Stimulated activated CD4-positive, alpha-beta T cell treated with anti-CD3 and anti-CD28 coated beads, Interleukin-12 subunit alpha, Interleukin-12 subunit beta, amount 100 ng/mL, for 48 hours (primary cell): Measurements from ENCODE around the gene CDC42EP5.
"Not testable (repeated sequence)": the region's sequence is repeated elsewhere in the genome, so short reads cannot be mapped to it uniquely, and the experiment has no call there.

Experiments
- DNase-seq, 3 donors: peaks; one replicate each; pipeline ENCODE4 v3.0.0-alpha.2; 2020; ENCODE audit warnings: low read depth in 2 of 3, low spot score in 1 of 3

Gene CDC42EP5, protein sequence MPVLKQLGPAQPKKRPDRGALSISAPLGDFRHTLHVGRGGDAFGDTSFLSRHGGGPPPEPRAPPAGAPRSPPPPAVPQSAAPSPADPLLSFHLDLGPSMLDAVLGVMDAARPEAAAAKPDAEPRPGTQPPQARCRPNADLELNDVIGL

DNA sequence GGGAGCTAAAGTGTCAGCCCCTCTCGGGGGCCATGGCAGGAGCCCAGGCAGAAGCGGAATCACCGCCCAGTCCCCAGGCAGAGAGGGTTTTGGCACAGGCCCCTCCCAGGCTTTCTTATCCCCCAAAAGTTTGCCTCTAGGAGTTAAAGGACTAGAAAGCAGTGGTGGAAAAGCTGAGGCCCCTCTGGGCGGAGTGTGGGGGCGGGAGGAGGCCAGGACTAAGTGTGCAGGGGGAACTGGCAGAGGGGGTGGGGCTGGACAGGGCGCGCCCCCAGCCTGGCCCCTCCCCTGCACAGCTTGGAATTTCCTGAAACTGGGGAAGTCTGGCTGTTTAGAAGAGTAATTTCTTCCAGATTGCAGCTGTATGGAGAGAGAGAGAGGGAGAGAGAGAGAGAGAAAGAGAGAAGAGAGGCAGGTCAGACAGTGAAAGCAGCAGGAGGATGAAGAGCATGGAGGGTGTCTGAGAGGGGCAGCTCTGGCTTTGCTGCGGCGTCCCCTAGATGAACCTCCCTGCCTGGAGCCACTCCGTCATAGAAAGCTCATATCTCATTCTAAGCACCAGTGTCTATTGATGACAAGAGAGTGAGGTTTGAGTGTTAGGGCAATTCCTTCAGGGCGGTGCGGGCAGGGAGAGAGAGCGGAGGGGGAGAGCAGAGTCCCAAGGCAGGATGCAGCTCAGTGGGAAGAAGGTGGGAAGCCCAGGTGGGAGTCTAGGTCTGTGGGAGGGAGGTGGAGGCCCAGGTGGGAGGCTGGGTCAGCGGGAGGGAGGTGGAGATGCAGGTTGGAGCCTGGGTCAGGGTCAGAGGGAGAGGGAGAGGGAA is at the start of gene CDC42EP5:
TSS of gene CDC42EP5 (minus strand) at position 226 of the 821 bp plus-strand sequence. CDS start 7,749 bp downstream, outside the sequence.
- no peak for DNase-seq

DNA sequence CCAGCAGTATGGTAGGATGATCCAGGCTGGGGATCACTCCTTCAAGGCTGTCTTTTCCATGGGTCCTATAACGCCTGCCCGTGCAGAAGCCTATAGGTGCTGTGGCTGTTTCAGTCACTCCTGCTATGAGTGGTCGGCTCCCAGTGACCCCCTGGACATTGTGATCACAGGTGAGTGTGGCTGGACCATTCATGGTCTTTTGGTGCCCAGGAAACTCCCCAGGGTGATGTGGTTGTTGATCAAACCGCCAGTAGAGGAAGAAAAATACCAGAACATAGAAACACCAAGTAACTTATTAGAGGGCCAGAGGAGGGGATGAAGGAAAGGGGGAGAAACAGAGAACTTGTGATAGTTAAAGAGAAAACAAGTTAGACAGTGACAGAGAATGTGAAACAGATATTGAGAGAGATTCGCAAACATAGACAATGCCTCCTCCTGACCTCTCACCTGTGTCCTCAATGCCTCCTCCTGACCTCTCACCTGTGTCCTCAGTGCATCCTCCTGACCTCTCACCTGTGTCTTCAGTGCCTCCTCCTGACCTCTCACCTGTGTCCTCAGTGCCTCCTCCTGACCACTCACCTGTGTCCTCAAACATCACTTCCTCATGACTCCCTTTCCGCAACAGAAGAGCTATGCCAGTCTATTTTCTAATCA is 48.9 kb upstream of the CDC42EP5 start:
- DNase-seq = no peak

DNA sequence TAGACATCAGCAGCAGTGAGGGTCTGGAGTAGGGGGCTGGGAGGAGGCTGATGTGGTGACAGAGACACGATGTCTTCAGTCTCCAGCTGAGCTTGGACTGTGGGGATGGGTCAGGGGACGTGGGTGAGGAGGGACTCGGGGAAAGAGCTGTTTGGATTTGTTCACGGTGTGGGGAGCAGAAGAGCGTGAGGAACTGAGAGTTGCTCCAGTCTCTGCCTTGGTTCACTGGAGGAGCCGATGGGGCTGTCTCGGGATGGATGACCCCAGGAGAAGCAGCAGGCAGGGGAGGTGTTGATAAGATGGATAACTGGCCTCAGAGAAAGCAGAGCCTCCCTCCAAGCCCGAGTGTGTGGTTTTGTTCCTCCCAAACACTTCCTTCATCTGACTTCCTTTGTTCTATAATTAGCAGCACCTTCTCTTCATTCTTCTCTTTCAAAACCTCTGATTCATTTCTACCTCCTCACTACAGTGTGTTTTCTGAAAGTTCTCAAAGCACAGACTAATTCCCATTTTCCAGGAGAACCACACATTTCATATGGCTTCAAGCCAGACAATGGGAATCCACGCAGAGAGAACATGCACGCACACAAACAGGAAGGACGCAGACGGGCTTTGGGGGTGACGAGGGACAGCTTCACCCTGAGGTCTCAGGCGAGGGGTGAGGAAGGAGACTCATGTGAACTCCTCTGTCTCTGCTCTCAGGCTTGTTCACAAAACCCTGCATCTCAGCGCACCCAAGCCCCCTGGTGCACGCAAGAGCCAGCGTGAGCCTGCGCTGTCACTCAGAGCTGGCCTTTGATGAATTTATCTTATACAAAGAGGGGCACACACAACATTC is 48.1 kb upstream of the CDC42EP5 start:
- no peak for DNase-seq

DNA sequence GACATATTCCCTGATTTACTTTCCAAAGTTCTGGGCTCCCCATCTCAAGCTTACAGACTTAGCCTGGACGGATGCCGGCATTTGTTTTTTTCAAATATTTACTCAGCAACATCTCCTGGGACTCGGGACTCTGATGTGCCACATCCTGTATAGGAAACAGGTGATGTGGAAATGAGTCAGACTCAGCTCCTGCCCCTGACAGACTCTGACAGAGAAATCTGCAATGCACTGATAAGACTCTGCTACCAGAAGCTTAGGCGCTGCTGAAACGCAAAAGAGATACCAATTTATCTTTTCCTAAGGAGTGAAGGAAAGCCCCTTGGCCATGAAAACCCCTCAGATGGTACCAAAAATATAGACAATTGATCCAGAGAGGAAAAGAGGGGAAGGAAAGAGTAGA is 45.7 kb upstream of the CDC42EP5 start:
- peak in 1 of 3 donors; percentile 23 for DNase-seq

DNA sequence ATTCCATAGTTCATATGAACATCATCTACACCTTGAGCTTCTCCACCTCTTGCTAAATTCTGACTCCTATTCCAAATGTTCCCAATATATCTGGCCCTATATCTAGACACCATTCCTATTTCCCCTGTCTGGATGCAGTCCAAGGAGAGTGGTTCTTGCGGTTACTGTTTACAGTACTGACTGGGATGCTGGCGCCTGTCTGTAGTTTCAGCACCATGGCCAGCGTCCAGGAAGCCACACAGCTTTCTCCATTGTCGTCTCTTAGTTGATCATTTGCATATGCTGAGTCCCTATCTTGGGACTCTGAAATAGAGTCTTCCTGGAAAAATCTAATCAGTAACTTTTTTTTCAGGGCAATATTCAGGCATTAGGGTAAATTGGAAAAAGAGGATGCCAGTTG is 44.4 kb upstream of the CDC42EP5 start:
- DNase-seq = peak; percentile 33 to 58 (median 54)

DNA sequence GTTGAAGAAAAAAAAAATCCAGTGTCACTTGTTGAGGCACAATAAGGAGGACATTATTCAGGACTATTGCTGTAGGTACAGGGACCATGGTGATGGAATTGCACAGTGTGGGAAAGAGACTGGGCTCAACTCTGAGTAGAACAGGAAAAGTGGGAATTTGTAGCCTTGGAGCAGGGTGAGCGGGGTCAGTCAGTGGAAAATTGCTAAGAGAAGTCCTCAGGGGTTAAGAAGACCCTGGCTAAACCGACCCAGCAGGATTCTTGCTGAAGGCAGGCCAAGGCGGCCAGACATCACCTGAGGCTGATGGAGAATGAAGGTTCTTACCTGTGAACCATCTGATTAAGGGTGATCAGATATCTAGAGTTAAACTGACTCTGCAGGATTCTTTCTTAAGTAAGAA is 42.1 kb upstream of the CDC42EP5 start:
- DNase-seq = no peak

DNA sequence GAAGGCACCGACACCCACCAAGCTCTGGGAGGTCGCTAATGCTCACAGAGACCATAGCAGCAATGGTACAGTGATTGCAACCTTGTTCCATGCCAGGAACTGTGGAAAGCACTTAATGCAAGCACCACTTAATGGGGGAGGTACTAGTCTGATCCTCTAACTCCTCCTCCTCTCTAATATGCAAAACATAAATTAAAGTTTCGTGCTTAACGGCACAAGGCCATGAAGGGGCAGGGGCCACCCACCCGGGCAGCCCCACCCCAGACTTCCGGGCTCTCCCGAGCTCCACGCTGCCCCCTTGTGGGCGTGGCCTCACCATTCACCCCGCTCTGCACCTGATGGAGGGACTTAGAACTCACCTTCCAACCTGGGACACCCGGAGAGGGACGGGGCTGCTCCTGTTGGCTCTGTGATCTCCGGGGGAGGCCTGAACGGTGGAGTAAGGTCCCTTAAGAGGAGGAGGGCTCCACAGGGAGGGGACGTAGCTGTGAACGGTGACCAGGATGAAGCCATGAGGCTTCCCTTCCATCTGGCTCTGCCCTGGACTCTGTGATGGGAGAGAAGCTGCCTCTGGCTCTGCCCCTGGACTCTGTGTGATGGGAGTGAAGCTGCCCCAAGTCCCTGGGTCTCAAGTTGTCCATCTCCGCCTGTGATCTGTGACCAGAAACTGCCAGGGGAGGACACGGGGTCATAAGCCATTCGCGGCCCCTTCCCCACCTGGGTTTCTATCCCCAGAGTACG is 36.3 kb upstream of the CDC42EP5 start:
- not testable (repeated sequence) for DNase-seq

DNA sequence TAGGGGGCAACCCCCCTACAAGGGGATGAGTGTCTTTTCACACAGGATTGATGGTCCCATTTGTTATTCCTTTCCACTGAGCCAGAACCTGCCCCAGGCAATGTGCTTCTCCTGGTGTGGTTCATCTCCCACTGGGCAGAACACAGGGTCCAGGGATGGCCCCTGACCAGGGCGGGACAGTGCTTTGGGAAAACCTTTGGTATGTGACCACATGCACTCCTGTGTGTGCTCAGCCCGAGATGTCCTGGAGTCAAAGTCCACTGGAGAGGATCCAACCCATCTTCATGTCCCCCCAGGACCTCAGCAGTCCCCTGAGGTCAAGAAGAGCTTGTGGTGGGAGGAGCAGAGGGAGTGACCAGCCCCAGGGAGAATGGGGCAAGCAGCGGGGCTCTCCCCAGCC is 35.4 kb upstream of the CDC42EP5 start:
- not testable (repeated sequence) for DNase-seq

DNA sequence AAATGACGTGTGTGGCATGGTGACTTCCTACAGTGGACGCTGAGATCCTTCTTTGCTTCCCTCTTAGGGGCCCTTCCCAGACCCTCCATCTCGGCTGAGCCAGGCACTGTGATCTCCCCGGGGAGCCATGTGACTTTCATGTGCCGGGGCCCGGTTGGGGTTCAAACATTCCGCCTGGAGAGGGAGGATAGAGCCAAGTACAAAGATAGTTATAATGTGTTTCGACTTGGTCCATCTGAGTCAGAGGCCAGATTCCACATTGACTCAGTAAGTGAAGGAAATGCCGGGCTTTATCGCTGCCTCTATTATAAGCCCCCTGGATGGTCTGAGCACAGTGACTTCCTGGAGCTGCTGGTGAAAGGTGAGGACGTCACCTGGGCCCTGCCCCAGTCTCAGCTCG is 34.7 kb upstream of the CDC42EP5 start:
- DNase-seq = no peak

DNA sequence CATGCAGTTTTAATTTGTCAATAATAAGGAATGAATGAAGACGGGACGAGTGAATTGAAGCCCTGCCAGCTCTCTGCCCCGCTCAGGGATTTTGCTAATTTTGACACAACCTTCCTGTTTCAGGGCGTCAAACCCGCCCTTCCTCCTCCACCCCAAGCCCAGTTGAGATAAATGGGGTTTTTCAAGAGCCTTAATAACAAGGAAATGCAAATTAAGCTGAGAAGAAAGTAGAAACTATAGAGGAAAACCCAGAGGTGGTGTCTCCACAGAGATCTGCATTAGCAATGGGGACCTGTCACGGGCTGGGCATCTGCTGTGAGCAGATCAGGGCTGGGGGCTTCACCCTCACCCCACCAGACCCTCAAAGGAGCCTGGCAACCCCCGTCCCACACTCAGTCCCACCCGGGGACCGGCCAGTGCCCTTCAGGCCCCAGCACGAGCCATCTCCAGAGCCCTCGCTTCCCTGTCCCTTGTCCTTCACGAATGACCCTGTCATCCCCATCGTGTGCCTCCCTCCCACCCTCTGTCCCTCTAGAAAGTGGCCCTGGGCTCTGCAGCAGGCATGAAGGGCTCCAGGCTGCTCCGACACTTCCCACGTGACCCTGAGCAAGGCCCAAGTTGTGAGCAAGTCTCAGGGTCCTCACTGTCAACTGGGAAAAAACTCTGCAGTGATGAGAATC is 34.1 kb upstream of the CDC42EP5 start:
- not testable (repeated sequence) for DNase-seq

DNA sequence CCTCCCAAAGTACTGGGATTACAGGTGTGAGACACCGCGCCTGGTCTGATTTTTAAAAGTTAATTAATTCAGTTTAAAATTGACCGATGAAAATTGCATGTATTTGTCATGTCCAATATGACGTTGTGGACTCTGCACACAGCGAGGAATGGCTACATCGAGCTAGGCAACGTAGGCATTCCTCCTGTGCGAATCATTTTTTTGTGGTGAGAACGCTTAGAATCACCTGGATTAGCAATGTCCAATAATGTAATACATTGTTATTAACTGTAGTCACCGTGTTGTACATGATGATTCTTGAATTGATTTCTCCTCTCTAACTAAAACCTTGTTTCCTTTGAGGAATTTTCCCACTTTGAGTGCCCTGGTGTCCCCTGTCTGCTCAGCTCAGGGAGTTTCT is 33.0 kb upstream of the CDC42EP5 start:
- no peak for DNase-seq

DNA sequence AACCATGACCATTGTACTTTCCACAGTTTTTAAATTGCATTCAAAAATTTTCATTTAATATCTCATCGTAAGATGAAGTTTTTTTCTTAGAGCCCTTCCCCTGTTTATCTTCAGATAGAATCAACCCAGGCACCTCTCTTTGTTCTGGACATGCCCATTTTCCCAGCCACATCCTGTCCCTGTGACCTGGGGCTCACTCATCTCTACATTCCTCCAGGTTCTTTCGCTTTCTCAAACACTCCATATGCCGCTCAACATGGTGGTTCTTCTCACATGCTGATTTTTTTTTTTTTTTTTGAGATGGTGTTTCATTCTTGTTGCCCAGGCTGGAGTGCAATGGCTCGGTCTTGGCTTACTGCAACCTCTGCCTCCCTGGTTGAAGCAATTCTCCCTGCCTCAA is 32.4 kb upstream of the CDC42EP5 start:
- not testable (repeated sequence) for DNase-seq

DNA sequence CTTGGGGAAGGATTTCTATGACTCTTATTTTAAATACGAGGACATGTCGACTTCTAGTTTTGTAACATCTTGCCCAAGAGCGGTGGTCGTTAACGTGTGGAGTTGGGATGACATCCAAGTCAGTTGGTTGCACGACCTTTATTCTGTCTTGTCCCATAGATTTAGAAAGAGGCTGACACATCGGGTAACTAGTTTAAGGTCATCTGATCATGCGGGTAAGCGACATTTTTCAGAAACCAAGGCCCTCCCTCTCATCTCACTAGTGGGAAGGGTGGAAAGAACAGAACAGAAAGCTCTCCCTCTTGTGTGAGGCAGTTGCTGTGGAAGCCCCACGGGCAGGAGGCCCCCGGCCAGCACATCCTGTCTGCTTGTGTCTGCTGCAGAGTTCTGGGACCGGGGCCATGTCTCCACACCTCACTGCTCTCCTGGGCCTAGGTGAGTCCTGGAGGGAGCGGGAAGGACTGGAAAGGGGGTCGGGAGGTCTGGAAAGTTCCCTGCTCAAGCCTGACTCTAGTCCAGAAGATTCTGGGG is 29.5 kb upstream of the CDC42EP5 start, which contains the start of gene LAIR2:
TSS of gene LAIR2 (plus strand) at position 314 of the 531 bp plus-strand sequence. CDS start at position 402, 88 bp downstream.
- no peak for DNase-seq

DNA sequence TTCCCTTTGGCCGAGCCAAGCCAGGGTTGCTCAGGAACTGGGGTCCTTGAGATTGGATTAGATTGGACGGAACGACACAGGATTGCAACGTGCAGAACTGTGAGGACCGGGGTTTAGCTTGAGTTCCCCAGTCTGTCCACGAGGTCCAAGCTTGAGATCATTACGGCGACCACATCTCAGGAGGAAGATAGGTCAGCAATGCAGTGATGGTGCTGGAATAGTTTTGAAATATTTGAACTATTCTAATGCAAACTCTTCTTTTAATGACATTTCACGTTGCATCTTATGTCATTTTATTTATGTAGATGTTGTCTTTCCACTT is 25.3 kb upstream of the CDC42EP5 start:
- not testable (repeated sequence) for DNase-seq

DNA sequence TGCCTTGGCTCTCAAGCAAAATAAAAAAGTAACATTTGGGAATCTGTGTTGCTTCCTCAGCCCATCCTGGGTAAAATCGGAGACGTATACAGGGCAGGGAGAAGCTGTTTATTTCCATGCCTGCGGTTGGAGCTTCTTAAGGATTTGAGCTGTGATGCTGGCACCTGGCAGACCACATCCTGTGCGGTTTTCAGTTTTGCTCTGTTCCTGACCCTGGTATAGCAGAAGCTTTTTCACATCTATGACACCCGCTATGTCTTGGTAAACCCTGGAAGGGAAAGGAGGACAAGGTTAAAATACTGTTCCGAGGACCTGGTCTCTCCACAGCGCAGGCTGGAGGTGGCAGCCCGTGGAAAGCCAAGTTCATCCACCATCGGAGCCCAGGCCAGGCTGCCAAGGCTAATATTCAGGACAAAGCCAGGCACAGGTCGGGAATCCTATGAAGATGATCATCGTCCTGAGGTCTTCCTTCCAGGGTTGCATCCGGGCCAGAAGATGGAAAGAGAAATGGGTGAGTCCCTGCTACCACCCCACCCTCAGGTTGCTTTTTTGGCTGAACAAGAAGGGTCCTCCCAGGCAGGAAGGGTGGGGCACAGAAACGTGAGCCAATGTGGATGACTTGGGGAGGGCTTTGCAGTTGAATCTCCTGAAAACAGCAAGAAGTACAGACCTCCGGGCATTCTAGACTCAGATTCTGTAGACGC is 24.8 kb upstream of the CDC42EP5 start:
- DNase-seq = not testable (repeated sequence)

DNA sequence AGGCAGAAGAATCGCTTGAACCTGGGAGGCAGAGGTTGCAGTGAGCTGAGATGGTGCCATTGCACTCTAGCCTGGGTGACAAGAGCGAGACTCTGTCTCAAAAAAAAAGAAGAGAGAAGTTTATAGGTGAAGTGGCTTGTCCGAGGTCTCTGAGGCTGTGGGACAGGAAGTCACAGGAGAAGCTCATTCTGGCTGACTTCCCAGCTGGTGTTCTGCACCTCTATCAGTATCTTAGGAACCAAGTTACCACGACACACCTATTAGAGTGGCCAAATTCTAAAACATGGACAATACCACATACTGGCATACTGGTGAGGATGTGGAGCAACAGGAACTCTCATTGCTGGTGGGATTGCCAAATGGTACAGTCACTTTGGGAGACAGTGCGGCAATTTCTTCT is 22.2 kb upstream of the CDC42EP5 start:
- DNase-seq = not testable (repeated sequence)

DNA sequence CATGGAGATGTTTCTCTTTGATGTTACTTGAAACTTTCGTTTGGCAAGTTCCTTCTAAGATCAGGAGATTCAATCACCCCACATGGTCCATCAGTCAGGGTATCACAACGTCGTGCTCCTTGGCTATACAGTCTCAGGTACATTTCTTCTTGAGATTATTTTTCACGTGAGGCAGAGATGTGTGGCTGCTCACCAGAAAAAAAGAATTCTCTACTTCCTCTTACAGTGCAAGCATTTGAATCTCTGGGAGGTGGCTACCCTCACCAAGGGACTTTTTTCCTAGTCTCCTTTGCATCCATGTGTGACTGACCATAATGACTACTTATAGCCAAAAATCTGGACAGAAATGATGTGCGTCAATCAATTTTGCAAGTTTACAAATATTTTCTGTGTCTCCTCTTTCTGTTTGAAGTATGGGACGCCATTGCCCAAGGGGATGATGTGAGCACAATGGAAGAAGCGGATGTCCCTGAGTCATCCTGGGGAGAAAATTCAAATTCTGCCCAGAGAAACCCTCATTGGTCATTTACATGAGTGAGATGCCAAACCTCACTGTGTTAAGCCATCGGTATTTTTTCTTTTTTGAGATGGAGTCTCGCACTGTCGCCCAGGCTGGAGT is 21.0 kb upstream of the CDC42EP5 start:
- DNase-seq = no peak

DNA sequence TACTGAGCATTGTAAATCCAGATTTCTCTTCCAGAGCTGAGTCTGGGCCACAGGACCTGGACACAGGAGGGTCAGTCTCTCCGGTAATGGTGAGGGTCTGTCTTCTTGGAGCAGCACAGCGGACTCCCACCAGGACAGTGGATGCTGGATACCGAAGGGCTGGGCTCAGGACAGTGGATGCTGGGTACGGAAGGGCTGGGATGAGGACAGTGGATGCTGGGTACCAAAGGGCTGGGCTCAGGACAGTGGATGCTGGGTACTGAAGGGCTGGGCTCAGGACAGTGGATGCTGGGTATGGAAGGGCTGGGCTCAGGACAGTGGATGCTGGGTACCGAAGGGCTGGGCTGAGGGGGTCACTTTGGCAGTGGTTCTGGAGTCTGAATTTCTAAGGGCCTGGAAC is 20.0 kb upstream of the CDC42EP5 start:
- DNase-seq = not testable (repeated sequence)

DNA sequence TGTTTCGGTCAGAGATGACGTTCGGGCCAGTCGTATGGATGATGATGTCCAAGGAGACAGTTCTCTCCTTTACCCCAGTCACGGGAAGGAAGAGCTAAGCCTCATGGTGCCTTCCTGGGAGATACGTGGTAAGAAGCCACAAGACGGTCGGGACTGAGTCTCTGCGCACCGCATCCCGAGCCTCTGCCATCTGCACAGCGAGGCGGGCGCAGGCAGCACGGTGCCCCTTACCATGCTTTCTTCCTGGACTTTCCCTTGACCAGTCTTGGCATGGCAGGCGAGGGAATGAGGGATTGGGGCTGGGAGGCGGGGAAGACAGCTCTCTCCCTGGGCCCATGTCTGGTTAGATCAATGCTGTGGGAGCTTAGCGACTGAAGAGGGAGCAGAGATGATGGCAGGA is 19.5 kb upstream of the CDC42EP5 start:
- DNase-seq = no peak
